ENCODE results near the gene GCK. TPM values are rescaled to one million over a fixed set of nuclear protein-coding genes. Genes with fewer than 3 reads are reported as not detected.

GCK gene
- total and polyA plus RNA-seq, 8 donors: 0.57 to 18.2 (median 1.0) TPM

DNA sequence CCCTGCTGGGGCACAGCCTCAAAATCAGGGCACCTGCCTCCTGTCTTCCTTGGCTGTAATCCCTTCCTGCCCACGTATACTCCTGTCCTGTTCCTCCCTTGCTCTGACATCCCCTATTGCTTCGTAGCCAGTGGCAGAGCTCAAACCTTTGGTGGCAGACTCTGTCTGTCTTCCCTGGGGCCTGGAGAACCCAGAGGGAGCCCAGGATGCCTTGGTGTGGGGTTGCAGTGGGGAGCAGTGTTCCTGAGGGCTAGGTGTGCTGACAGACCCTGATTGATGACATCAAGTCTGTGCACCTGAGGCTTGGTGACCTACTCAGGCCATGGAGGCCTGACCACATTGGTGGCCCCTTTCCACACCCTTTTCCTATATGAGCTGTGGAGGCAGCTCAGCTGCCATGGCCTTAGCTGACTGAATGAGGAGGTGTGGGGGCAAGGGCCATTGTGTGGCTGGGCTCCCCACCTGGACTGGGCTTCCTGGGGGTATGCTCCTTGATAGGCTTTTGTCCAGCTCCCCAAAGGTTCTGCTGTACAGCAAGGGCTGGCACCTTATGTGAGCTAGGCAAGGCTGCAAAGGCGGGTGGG is 5.4 kb upstream of the GCK start:
- TF ChIP-seq CTCF (IDR thresholded peaks at IDR 0.05): no peak
- Histone ChIP-seq H3K27me3 (no peaks in the 10 kb centered on the region), H3K4me3 (no peak overlapping the region), H3K27ac (no peak overlapping the region), H3K9me3 (no peaks in the 10 kb centered on the region), H3K4me1 (no peaks in the 10 kb centered on the region), H3K36me3 (no peaks in the 10 kb centered on the region)
- FAIRE-seq (no peak), ATAC-seq (no peak), DNase-seq (no peak)
- intact Hi-C loops (cut with DNase I): no loop called here
- 73 to 81% methylated on average over 3 of the region's 3 CpGs for WGBS, 2 donors

DNA sequence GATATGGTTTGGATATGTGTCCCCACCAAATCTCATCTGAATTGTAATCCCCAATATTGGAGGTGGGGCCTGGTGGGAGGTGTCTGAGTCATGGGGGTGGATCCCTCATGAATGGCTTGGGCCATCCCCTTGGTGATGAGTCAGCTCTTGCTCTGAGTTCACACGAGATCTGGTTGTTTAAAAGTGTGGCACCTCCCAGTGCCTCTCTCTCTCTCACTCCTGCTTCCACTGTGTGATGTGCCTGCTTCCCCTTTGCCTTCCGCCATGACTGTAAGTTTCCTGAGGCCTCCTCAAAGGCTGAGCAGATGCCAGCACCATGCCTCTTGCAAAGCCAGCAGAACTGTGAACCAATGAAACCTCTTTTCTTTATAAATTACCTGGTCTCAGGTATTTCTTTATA is 4.8 kb upstream of the GCK start:
- 56 to 63% methylated on average over 2 of the region's 2 CpGs for WGBS, 2 donors
- H3K4me3 ChIP-seq: no peak overlapping the region
- no peaks in the 10 kb centered on the region for H3K9me3 ChIP-seq
- H3K4me1 ChIP-seq: no peaks in the 10 kb centered on the region
- DNase-seq (no peak), ATAC-seq (no peak), FAIRE-seq (no peak)
- no peak for TF ChIP-seq CTCF (IDR thresholded peaks at IDR 0.05)
- intact Hi-C loops (cut with DNase I): no loop called here
- H3K27me3 ChIP-seq: no peaks in the 10 kb centered on the region
- H3K27ac ChIP-seq: no peak overlapping the region
- no peaks in the 10 kb centered on the region for H3K36me3 ChIP-seq

GRCh38 chr7:44193011-44193802 is 4.0 kb upstream of the GCK start:
- ATAC-seq (no peak), FAIRE-seq (no peak), DNase-seq (no peak)
- no peaks in the 10 kb centered on the region for H3K27me3 ChIP-seq
- H3K4me3 ChIP-seq: no peak overlapping the region
- H3K9me3 ChIP-seq: no peaks in the 10 kb centered on the region
- intact Hi-C loops (cut with DNase I): no loop called here
- WGBS, 2 donors: 80 to 87% methylated on average over 7 of the region's 7 CpGs
- H3K4me1 ChIP-seq: no peaks in the 10 kb centered on the region
- no peaks in the 10 kb centered on the region for H3K36me3 ChIP-seq
- H3K27ac ChIP-seq: no peak overlapping the region
- TF ChIP-seq CTCF (IDR thresholded peaks at IDR 0.05): no peak

DNA sequence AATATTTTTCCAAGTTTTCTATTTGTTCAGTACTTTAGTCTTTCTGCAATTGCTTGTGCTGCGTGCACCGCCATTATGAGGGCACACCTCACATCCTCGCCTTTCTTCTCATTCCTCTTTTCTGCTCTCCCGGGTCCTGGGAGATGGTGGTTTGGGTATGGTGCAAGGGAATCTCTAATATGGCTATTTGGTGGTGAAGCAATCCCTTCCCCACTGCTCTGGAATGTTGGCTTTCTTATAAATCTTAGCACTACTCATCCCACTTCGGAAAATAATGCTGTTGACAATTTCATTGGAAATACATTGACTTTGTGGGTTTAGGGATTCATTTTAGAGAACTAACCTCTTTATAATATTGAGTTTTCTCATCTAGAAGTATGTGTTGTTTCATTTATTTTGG is 1.9 kb upstream of the GCK start:
- intact Hi-C loops (cut with DNase I): no loop called here
- no peak for FAIRE-seq

More for the DNA sequence above, 1.9 kb upstream of the GCK start:
- ATAC-seq: no peak
- Histone ChIP-seq H3K36me3 (no peaks in the 10 kb centered on the region), H3K4me1 (no peaks in the 10 kb centered on the region), H3K27ac (no peak overlapping the region), H3K27me3 (no peaks in the 10 kb centered on the region), H3K4me3 (no peak overlapping the region), H3K9me3 (no peaks in the 10 kb centered on the region)
- TF ChIP-seq CTCF (IDR thresholded peaks at IDR 0.05): no peak
- DNase-seq: no peak
- WGBS, 2 donors: 74 to 81% methylated on average over 5 of the region's 5 CpGs
